A549 (cell line): ENCODE measurements around the gene TMX1. TPM values are rescaled to one million over a fixed set of nuclear protein-coding genes. Genes with fewer than 3 reads are reported as not detected.

Experiments
- ATAC-seq, 2 experiments: fragments of 200-7000 bp in 1 of 2; fragments of >200 bp in 1 of 2; cut with Nextera tagmentation in 1 of 2; cut with Tn5 transposase in 1 of 2; 3 replicates each; pipeline versions ENCODE4 v1.8.0 to v1.9.1; 2018 to 2020; ENCODE audit warnings: mild to moderate bottlenecking in 1 of 2, moderate library complexity in 1 of 2
- CTCF ChIA-PET: fragments of 300-600 bp; sonication (Branson Sonifier 250); formaldehyde crosslinking; extraction: SDS; loops from one replicate; lab custom pipeline; 2021; ENCODE audit warnings: antibody characterized with exemption, inconsistent platforms; lab: Yijun Ruan, JAX
- POLR2A ChIA-PET: fragments of 350-600 bp; formaldehyde crosslinking; extraction: SDS; loops from one replicate; lab custom pipeline; 2021; ENCODE audit warnings: antibody characterized with exemption, inconsistent platforms; lab: Yijun Ruan, JAX
- DNase-seq, 2 experiments: peaks; one replicate each; pipeline versions ENCODE4 v3.0.0 to v3.0.0-alpha.2; 2011 to 2016; ENCODE audit warnings: low read depth in 1 of 2, low spot score in 1 of 2
- FAIRE-seq: peaks from 2 replicates; lab custom pipeline; 2011; peaks lifted over from hg19 to GRCh38; lab: Jason Lieb, UNC
- H3K27ac ChIP-seq, 2 experiments: fragments of >200 bp; sonication (Bioruptor Twin); formaldehyde crosslinking; 3 replicates each; pipeline ENCODE4 v1.5.1; 2016 to 2017
- H3K4me1 ChIP-seq: fragments of >200 bp; sonication (Bioruptor Twin); formaldehyde crosslinking; 3 replicates; pipeline ENCODE4 v1.6.1; 2016
- H3K4me2 ChIP-seq: fragments of >200 bp; sonication (Bioruptor Twin); formaldehyde crosslinking; 3 replicates; pipeline ENCODE4 v1.6.1; 2016
- H3K4me3 ChIP-seq: fragments of >200 bp; sonication (Bioruptor Twin); formaldehyde crosslinking; 3 replicates; pipeline ENCODE4 v1.5.1; 2016
- H3K9me3 ChIP-seq: fragments of >200 bp; sonication (Bioruptor Twin); formaldehyde crosslinking; 3 replicates; pipeline ENCODE4 v1.6.1; 2016
- EHF ChIP-seq: fragments of 250-450 bp; sonication (Bioruptor Pico); IDR thresholded peaks from 2 replicates; pipeline ENCODE4 v1.5.0; 2020; ENCODE audit warnings: mild to moderate bottlenecking
- EHMT2 ChIP-seq: fragments of 200-600 bp; sonication (generic); IDR thresholded peaks from 2 replicates; pipeline ENCODE4 v1.6.1; 2016; ENCODE audit warnings: antibody characterized with exemption, low read depth, mild to moderate bottlenecking, moderate library complexity
- FOSB ChIP-seq: fragments of 250-450 bp; sonication (Bioruptor Pico); IDR thresholded peaks from 2 replicates; pipeline ENCODE4 v1.5.0; 2020; ENCODE audit warnings: mild to moderate bottlenecking, moderate library complexity
- FOSL2 ChIP-seq, 2 experiments: fragments of 450-650 bp in 1 of 2; fragments of >200 bp in 1 of 2; sonication (Bioruptor Twin) in 1 of 2; formaldehyde crosslinking; IDR thresholded peaks; 2 replicates each; pipeline versions ENCODE4 v1.5.0 to v1.6.1; 2016 to 2020; ENCODE audit warnings: mild to moderate bottlenecking in 1 of 2, moderate library complexity in 1 of 2
- FOXS1 ChIP-seq: fragments of 250-450 bp; sonication (Bioruptor Pico); IDR thresholded peaks from 2 replicates; pipeline ENCODE4 v1.5.0; 2020; ENCODE audit warnings: mild to moderate bottlenecking, moderate library complexity
- HOXB13 ChIP-seq: fragments of 250-450 bp; sonication (Bioruptor Pico); IDR thresholded peaks from 2 replicates; pipeline ENCODE4 v1.5.0; 2020; ENCODE audit warnings: low read depth, mild to moderate bottlenecking, moderate library complexity
- JUNB ChIP-seq: fragments of >200 bp; sonication (Bioruptor Twin); formaldehyde crosslinking; IDR thresholded peaks from 2 replicates; pipeline ENCODE4 v1.6.1; 2016
- POLR2AphosphoS2 ChIP-seq: conservative IDR thresholded peaks from 2 replicates; pipeline ENCODE4 v1.6.1; 2012; ENCODE audit warnings: low read length, improper control_type of control experiment, inconsistent platforms
- RAD21 ChIP-seq, 2 experiments: fragments of >200 bp in 1 of 2; sonication (Bioruptor Twin) in 1 of 2; formaldehyde crosslinking in 1 of 2; IDR thresholded peaks in 1 of 2; conservative IDR thresholded peaks in 1 of 2; 2 replicates in 1 of 2; 3 replicates in 1 of 2; pipeline ENCODE4 v1.6.1; 2012 to 2018; ENCODE audit warnings: inconsistent platforms in 1 of 2
- RFX5 ChIP-seq: fragments of 450-650 bp; IDR thresholded peaks from 2 replicates; pipeline ENCODE4 v1.7.1; 2014; ENCODE audit warnings: antibody characterized with exemption, mild to moderate bottlenecking, moderate library complexity
- WGBS: methylation state at CpG from one replicate; pipeline ENCODE4 v1.1.6; 2017; ENCODE audit errors: missing lambda C conversion rate; 5-methylcytosine and 5-hydroxymethylcytosine counted together
- polyA plus RNA-seq, 4 experiments: library from polyadenylated mRNA; depleted of rRNA in 3 of 4; stranded (reverse); fragments of >200 nt; fragmentation: RNase III in 1 of 4; extraction: RNeasy Plus Mini Kit Qiagen cat#74134 plus additional on column Dnase treatment in 1 of 4; gene quantifications; 2 replicates in 3 of 4; 3 replicates in 1 of 4; pipeline ENCODE4 v1.2.3, GENCODE V29; 2011 to 2017
- TF ChIP-seq, protein P1 (sequence below): fragments of 250-450 bp; sonication (Bioruptor Pico); IDR thresholded peaks from 2 replicates; pipeline ENCODE4 v1.5.0; 2020; ENCODE audit warnings: low read depth, mild to moderate bottlenecking, moderate library complexity
- TF ChIP-seq, protein P2 (sequence below): fragments of >200 bp; sonication (Bioruptor Twin); formaldehyde crosslinking; IDR thresholded peaks from 2 replicates; pipeline ENCODE4 v1.6.1; 2016
- TF ChIP-seq, protein P3 (sequence below): fragments of 250-450 bp; sonication (Bioruptor Pico); IDR thresholded peaks from 2 replicates; pipeline ENCODE4 v1.5.0; 2021; ENCODE audit warnings: mild to moderate bottlenecking, moderate library complexity, borderline replicate concordance
- TF ChIP-seq, protein P4 (sequence below): IDR thresholded peaks from 2 replicates; pipeline ENCODE4 v1.6.1; 2012

Gene TMX1
- polyA plus RNA-seq, 2 of the 4 experiments (the other 2 are of a cell fraction): 58.6 to 64.0 TPM

DNA sequence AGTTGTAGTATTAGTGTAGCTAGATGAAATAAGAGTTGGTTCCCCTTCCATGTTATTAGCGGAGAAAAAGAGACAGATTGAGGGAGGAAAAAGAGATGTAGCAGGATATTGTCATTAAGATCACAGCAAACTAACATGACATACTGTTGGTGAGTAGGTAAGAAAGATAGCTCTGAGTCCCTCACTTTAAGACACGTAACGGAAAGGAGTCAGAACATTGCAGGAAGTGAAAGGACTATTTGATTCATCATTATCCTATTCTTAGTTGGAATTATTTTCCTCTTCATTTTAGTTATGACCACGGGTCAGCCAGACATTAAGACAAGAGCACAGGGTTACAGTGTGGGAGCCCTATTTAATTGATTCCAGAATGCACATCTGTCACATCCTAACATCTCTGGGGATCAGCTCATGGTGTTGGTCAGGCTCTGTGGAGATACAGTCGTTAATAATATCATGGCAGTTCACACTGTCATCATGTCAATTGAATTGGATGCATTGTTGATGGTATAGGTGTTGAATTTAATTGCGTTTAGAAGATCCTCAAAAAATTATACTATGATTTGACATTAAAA, 55.0 kb downstream of the TMX1 start:
- ChIA-PET POLR2A (no interaction called here), CTCF (interaction anchor here (0.6 to 23.5 kb wide), 5 partner anchors 12 to 483 kb away, joined by 3 to 512 read pairs (median 10); no protein-coding TSS in a partner anchor)
- TF ChIP-seq, protein P1, sequence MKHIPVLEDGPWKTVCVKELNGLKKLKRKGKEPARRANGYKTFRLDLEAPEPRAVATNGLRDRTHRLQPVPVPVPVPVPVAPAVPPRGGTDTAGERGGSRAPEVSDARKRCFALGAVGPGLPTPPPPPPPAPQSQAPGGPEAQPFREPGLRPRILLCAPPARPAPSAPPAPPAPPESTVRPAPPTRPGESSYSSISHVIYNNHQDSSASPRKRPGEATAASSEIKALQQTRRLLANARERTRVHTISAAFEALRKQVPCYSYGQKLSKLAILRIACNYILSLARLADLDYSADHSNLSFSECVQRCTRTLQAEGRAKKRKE (CRISPR knock-in tag): no peak
- no peak for TF ChIP-seq JUNB
- Histone ChIP-seq H3K27ac (no peak overlapping the region), H3K4me1 (peaks cover 6% of the 10 kb centered on the region; the same call in 1 of the 3 replicates), H3K9me3 (no peaks in the 10 kb centered on the region), H3K4me3 (no peak overlapping the region), H3K4me2 (no peak overlapping the region)
- no peak for FAIRE-seq
- WGBS: 72% methylated on average over 6 of the region's 6 CpGs
- ATAC-seq: no peak
- no peak for DNase-seq

DNA sequence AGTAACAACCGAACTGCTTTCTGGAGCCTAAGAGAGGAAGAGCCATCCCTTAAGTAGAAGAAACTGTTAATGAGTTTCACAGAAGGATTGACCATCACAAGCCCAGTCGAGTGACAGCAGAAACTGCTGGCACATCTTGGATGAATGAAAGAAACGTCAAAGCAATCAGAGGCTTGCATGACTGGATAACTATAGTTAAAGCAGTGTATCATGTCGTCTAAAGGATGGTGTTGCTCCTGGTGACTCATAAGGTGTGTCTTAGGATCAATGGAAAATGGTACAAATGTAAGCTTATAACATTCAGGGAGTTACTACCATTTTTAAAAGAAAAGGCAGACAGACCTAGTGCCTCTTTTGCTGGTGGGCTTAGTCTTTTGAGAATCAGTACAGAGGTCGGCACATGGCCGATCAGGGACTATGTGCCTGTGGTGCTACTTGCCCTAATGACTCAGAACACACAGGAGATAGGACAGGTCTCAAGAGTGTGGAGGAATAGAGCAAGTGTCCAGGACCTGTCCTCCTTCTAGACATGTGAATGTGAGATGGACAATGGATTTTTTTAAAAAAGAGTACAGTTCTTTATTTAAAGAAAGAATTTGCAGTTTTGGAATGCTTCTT, 55.7 kb downstream of the TMX1 start:
- Histone ChIP-seq H3K4me2 (no peak overlapping the region), H3K4me3 (no peak overlapping the region)
- FAIRE-seq (no peak), DNase-seq (peak in 1 of 2 experiments; percentile 10), ATAC-seq (peak; percentile 50 to 53; a peak in 4 of 6 replicates)
- POLR2A ChIA-PET: no interaction called here
- no peak for TF ChIP-seq EHMT2
- TF ChIP-seq, protein P2, sequence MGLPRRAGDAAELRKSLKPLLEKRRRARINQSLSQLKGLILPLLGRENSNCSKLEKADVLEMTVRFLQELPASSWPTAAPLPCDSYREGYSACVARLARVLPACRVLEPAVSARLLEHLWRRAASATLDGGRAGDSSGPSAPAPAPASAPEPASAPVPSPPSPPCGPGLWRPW: no peak
- TF ChIP-seq FOSL2 (IDR thresholded peaks at IDR 0.05): no peak
- TF ChIP-seq FOSL2 (CRISPR knock-in tag; IDR thresholded peaks at IDR 0.05): peak; percentile 38; the same call in 1 of the 2 replicates
- no peak for TF ChIP-seq FOXS1
- TF ChIP-seq RAD21 (conservative IDR thresholded peaks at IDR 0.05 in 1 of 2, IDR thresholded peaks at IDR 0.05 in 1 of 2): no peak
- no peak for TF ChIP-seq EHF (CRISPR knock-in tag)
- TF ChIP-seq, all 56 proteins: peak for 1
- H3K9me3 ChIP-seq: no peaks in the 10 kb centered on the region
- 46% methylated on average over 6 of the region's 6 CpGs for WGBS
- peaks cover 6% of the 10 kb centered on the region; the same call in 1 of the 3 replicates for H3K4me1 ChIP-seq
- CTCF ChIA-PET: interaction anchor here (4.5 to 23.5 kb wide), 3 partner anchors 12 to 482 kb away, joined by 32 to 512 read pairs (median 35); no protein-coding TSS in a partner anchor
- no peak overlapping the region for H3K27ac ChIP-seq

DNA sequence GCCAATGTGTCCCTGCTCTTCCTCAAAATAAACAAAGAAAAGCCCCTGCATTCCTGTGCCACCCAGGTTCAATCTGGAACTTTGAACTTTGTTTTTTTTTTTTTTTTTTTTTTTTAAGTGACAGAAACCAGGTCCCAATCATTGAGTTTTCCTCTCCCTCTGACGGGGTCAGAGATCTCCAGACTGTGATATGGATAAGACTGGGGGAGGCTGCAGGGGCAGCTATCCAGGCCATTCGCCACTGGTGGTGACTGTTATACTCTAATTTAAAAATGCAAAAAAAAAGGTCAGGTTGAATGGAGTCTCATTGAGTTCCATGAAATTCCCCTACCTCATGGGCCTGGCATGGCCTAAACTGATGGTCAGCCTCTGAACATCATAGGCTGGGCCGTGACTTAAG, 57.0 kb downstream of the TMX1 start:
- no peak for ATAC-seq
- ChIA-PET POLR2A (no interaction called here), CTCF (interaction anchor here (5.8 to 23.5 kb wide), 2 partner anchors 14 to 481 kb away, joined by 32 to 512 read pairs; no protein-coding TSS in a partner anchor)
- H3K4me2 ChIP-seq: no peak overlapping the region
- DNase-seq: no peak
- TF ChIP-seq EHF (CRISPR knock-in tag): no peak
- TF ChIP-seq POLR2AphosphoS2: no peak
- TF ChIP-seq, protein P3, sequence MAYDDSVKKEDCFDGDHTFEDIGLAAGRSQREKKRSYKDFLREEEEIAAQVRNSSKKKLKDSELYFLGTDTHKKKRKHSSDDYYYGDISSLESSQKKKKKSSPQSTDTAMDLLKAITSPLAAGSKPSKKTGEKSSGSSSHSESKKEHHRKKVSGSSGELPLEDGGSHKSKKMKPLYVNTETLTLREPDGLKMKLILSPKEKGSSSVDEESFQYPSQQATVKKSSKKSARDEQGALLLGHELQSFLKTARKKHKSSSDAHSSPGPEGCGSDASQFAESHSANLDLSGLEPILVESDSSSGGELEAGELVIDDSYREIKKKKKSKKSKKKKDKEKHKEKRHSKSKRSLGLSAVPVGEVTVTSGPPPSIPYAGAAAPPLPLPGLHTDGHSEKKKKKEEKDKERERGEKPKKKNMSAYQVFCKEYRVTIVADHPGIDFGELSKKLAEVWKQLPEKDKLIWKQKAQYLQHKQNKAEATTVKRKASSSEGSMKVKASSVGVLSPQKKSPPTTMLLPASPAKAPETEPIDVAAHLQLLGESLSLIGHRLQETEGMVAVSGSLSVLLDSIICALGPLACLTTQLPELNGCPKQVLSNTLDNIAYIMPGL (CRISPR knock-in tag): no peak
- TF ChIP-seq, protein P4, sequence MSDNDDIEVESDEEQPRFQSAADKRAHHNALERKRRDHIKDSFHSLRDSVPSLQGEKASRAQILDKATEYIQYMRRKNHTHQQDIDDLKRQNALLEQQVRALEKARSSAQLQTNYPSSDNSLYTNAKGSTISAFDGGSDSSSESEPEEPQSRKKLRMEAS: no peak
- TF ChIP-seq, protein P1 (CRISPR knock-in tag): no peak
- no peak for TF ChIP-seq FOXS1
- TF ChIP-seq RFX5: no peak
- no peak for TF ChIP-seq JUNB
- TF ChIP-seq HOXB13 (CRISPR knock-in tag): no peak
- TF ChIP-seq FOSB (CRISPR knock-in tag): no peak
- TF ChIP-seq, all 56 proteins: peak for 0
- no peak overlapping the region for H3K27ac ChIP-seq
- no peak overlapping the region for H3K4me3 ChIP-seq
- no peak for FAIRE-seq
- H3K9me3 ChIP-seq: no peaks in the 10 kb centered on the region
- 85% methylated on average over 3 of the region's 3 CpGs for WGBS
- peaks cover 6% of the 10 kb centered on the region; the same call in 1 of the 3 replicates for H3K4me1 ChIP-seq
